GM18505 (cell line): Measurements from ENCODE around the gene AP4E1.
"Not testable (repeated sequence)": the region's sequence is repeated elsewhere in the genome, so short reads cannot be mapped to it uniquely, and the experiment has no call there.

Source experiments
- ATAC-seq: cut with Tn5 transposase; IDR thresholded peaks from one replicate; pipeline ENCODE4 v1.9.1; 2021; ENCODE audit not compliant: unreplicated experiment
- POLR2A ChIP-seq: IDR thresholded peaks from 4 replicates; pipeline ENCODE4 v1.6.1; 2011; ENCODE audit warnings: borderline replicate concordance; ENCODE audit not compliant: insufficient read depth, insufficient read length; ENCODE audit errors: extremely low read depth

Gene AP4E1

DNA sequence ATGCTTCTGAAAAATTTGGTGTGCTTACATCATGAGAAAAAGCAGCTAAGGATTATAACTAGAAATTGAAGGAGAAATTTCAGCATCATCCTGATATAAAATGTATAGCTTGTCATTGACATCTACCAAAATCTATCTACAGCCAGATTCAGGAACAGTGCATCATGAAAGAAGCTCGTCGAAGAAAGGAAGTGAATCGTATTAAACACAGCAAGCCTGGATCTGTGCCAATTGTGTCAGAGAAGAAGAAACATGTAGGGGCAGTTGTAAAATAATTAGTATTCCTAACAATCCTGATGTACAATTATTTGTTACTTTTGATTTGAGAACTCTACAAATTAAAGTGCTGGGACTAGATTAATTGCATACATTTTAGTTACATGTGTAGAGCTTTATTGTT, 37.2 kb downstream of the AP4E1 start:
- no peak for ATAC-seq
- TF ChIP-seq POLR2A = no peak

- not testable (repeated sequence) for ATAC-seq
Measured at GRCh38 chr15:50950745-50951144, 42.3 kb downstream of the AP4E1 start.

DNA sequence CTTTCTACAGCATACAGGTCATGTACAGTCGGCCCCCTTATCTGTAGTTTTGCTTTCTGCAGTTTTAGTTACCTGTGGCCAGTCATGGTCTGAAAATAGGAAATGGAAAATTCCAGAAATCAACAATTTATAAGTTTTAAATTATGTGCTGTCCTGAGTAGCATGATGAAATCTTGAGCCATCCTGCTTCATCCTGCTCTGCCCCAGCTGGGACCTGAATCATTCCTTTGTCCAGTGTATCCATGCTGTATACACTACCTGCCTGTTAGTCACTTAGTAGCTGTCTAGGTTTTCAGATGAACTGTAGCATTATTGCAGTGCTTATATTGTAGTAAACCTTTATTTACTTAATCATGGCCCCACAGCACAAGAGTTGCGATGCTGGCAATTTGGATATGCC, 44.8 kb downstream of the AP4E1 start:
- no peak for ATAC-seq
- TF ChIP-seq POLR2A = no peak

- not testable (repeated sequence) for ATAC-seq
Measured at GRCh38 chr15:50954837-50955236, 46.4 kb downstream of the AP4E1 start.

DNA sequence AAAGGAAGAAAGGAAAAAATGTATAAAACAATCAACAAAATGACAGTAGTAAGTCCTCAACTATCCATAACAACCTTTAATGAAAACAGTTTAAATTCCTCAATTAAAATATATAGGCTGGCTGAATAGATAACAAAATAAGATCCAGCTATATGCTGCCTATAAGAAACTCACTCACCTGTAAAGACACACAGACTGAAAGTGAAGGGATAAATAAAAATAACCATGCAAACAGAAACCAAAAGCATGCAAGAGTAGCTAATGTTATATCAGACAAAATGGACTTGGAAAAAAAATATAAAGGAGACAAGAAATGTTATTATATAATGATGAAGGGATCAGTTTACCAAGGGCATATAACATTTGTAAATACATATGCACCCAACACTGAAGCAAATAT, 51.2 kb downstream of the AP4E1 start:
- TF ChIP-seq POLR2A = no peak
- ATAC-seq = no peak

DNA sequence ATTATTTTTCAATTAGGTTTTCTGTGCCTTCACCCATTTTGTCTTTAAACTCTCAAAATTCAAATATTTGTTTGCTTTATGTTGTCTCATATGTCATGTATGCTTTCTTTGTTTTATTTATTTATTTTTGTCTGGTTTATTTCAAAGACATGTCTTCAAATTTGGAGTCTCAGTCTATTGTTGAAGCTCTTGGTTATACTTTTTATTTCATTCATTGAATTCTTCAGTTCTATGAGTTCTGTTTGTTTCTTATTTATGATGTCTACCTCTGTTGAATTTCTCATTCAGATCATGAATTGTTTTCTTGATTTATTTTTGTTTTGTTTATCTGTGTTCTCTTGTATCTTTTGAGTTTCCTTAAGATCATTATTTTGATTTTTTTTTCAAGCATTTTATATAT, 55.6 kb downstream of the AP4E1 start:
- TF ChIP-seq POLR2A = no peak
- no peak for ATAC-seq

DNA sequence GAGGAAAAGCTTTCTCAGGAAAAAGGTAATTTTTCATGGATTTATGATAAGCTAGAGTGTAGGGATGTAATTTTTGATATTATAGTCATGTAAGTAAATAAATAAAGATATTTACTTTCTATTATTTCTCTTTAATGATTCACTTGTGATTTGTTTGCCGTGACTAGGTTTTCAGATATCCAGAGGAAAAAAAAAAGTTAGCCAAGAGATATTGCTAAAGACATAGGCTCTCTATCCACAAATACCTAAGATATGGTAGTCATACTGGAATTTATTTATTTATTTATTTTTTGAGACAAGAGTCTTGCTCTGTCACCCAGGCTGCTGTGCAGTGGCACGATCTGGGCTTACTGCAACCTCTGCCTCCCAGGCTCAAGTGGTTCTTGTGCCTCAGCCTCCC, 59.9 kb downstream of the AP4E1 start:
- ATAC-seq = no peak

GRCh38 chr15:50970524-50970923, 62.0 kb downstream of the AP4E1 start:
- no peak for ATAC-seq
- TF ChIP-seq POLR2A = no peak

More for the DNA sequence above, 59.9 kb downstream of the AP4E1 start:
- no peak for TF ChIP-seq POLR2A

DNA sequence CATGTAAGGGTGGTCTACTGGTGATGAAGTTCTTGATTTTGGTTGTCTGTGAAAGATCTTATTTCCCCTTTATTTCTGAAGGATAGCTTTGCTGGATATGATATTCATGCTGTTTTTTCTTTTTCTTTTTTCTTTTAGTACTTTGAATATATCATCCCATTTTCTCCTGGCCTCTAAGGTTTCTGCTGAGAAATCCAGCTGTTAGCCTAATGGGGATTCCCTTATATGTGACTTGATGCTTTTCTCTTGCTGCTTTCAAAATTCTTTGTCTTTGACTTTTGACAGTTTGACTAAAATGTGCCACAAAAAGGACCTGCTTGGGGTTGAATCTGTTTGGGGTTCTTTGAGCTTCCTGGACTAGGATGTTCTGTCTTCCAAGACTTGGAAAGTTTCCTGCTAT, 62.6 kb downstream of the AP4E1 start:
- no peak for ATAC-seq
- no peak for TF ChIP-seq POLR2A

GRCh38 chr15:50971542-50971941, 63.1 kb downstream of the AP4E1 start:
- no peak for TF ChIP-seq POLR2A
- ATAC-seq = no peak

GRCh38 chr15:50973605-50974004, 65.1 kb downstream of the AP4E1 start:
- TF ChIP-seq POLR2A = no peak
- no peak for ATAC-seq

DNA sequence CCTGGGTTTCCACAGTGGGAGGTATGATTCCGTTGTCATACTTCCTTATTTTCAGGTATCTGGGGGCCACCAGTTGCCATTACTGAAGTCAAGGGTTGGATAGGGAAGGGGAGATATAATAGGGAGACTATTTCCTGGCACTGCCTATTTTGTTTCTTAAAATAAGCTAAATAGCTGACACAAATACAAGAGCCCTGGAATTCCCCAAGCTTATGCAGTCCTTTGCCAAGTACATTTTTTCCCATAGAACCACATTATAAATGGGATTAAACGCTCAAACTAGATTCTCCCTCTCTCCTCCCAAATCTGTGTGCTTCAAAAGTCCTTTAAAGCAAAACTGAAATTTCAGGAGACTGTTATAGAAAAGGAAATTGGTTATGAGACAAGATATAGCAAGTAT, 68.7 kb downstream of the AP4E1 start:
- ATAC-seq = no peak
- no peak for TF ChIP-seq POLR2A

DNA sequence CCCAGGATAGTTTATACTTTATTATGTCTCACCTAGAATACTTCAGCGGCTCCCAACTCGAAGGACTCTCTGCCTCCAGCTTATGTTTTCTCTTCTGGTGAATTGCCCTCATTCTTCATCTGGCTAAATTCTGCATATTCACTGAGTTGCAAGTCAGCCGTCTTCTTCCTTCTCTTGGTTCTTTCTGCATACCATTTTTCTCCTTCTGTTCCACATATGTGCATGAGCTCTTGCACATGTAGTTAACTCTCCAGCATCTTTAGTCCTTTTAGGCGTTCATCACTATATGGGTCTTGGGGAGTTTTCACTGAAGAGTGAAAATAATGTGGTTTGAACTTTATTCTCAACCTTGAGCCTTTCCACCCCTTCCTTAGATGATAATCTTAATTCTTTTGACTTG, 70.1 kb downstream of the AP4E1 start:
- no peak for ATAC-seq
- TF ChIP-seq POLR2A = no peak

DNA sequence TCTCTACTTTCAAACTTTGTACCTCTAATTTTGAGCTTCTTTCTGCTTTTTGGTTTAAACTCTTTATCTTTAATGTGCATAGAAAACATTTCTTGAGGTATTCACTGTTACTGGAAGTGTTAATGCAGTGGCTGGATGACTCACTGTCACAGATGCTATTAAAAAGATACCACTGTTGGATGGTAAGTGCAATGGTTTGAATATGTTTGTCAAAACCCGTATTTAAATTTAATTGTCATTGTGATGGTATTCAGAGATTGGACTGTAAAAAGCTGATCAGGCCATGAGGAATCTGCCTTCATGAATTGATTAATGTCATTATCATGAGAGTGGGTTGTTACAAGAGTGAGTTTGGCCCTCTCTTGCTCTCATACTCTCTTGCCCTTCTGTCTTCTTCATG, 70.6 kb downstream of the AP4E1 start:
- TF ChIP-seq POLR2A = no peak
- no peak for ATAC-seq

- no peak for TF ChIP-seq POLR2A
- no peak for ATAC-seq
Measured at GRCh38 chr15:50993598-50993997, 85.1 kb downstream of the AP4E1 start.

GRCh38 chr15:50996641-50997040, 88.2 kb downstream of the AP4E1 start:
- ATAC-seq = no peak

GRCh38 chr15:50997371-50998051, 89.0 kb downstream of the AP4E1 start:
- no peak for ATAC-seq
- no peak for TF ChIP-seq POLR2A

More at GRCh38 chr15:50996641-50997040, 88.2 kb downstream of the AP4E1 start:
- no peak for TF ChIP-seq POLR2A
